HepG2 (cell line): ENCODE results near the gene LDLRAP1. TPM values are rescaled to one million over a fixed set of nuclear protein-coding genes. Genes with fewer than 3 reads are reported as not detected.

Source experiments
- AGO1 ChIP-seq: fragments of 200-400 bp; formaldehyde crosslinking; IDR thresholded peaks from 2 replicates; pipeline ENCODE4 v1.6.1; 2017; ENCODE audit warnings: mild to moderate bottlenecking, low read depth, low read length, moderate library complexity; ENCODE audit not compliant: poor library complexity, severe bottlenecking
- ATF7-NPFF ChIP-seq: sonication (generic); formaldehyde crosslinking; IDR thresholded peaks from 2 replicates; pipeline ENCODE4 v1.8.1; 2023; ENCODE audit warnings: mild to moderate bottlenecking, low read depth, missing genetic modification reagents, moderate library complexity
- HNRNPUL1 ChIP-seq: fragments of 200-400 bp; formaldehyde crosslinking; IDR thresholded peaks from 2 replicates; pipeline ENCODE4 v1.6.1; 2017; ENCODE audit warnings: low read depth, mild to moderate bottlenecking, low read length, moderate library complexity
- HOXA3 ChIP-seq: sonication (generic); formaldehyde crosslinking; IDR thresholded peaks from 2 replicates; pipeline ENCODE4 v1.5.0; 2020; ENCODE audit warnings: missing genetic modification reagents
- LRRFIP1 ChIP-seq: sonication (generic); formaldehyde crosslinking; conservative IDR thresholded peaks from 2 replicates; pipeline ENCODE4 v1.4.0; 2020; ENCODE audit warnings: missing genetic modification reagents
- NCOA2 ChIP-seq: sonication (generic); formaldehyde crosslinking; IDR thresholded peaks from 2 replicates; pipeline ENCODE4 v1.8.0; 2022; ENCODE audit warnings: inconsistent platforms
- PHF21A ChIP-seq: sonication (generic); formaldehyde crosslinking; IDR thresholded peaks from 2 replicates; pipeline ENCODE4 v1.5.0; 2020; ENCODE audit warnings: mild to moderate bottlenecking, missing genetic modification reagents
- RBAK ChIP-seq: sonication (generic); formaldehyde crosslinking; IDR thresholded peaks from 2 replicates; pipeline ENCODE4 v1.5.1; 2020; ENCODE audit warnings: mild to moderate bottlenecking, missing genetic modification reagents
- SKI ChIP-seq: fragments of 450-650 bp; IDR thresholded peaks from one replicate; pipeline ENCODE4 v1.6.1; 2018; ENCODE audit warnings: mild to moderate bottlenecking; ENCODE audit not compliant: partially characterized antibody
- SNRNP70 ChIP-seq: fragments of 200-400 bp; formaldehyde crosslinking; IDR thresholded peaks from 2 replicates; pipeline ENCODE4 v1.6.1; 2017; ENCODE audit warnings: mild to moderate bottlenecking, low read depth, low read length, moderate library complexity
- ZBTB7B ChIP-seq: sonication (generic); formaldehyde crosslinking; IDR thresholded peaks from 2 replicates; pipeline ENCODE4 v1.4.0; 2020; ENCODE audit warnings: missing genetic modification reagents
- ZNF44 ChIP-seq: sonication (generic); formaldehyde crosslinking; IDR thresholded peaks from 2 replicates; pipeline ENCODE4 v1.5.1; 2020; ENCODE audit warnings: mild to moderate bottlenecking, missing genetic modification reagents
- ZNF563 ChIP-seq: sonication (generic); formaldehyde crosslinking; IDR thresholded peaks from 2 replicates; pipeline ENCODE4 v1.8.0; 2022; ENCODE audit warnings: mild to moderate bottlenecking, moderate library complexity, missing genetic modification reagents
- ZNF687 ChIP-seq: sonication (generic); formaldehyde crosslinking; IDR thresholded peaks from 2 replicates; pipeline ENCODE4 v1.5.1; 2020; ENCODE audit warnings: mild to moderate bottlenecking, missing genetic modification reagents, moderate library complexity
- ZNF75D ChIP-seq: sonication (generic); formaldehyde crosslinking; IDR thresholded peaks from 2 replicates; pipeline ENCODE4 v1.8.1; 2023; ENCODE audit warnings: missing genetic modification reagents, mild to moderate bottlenecking, borderline replicate concordance
- polyA plus RNA-seq, 8 experiments: library from polyadenylated mRNA; depleted of rRNA in 3 of 8; stranded (reverse) in 7 of 8; unstranded in 1 of 8; fragments of >200 nt; fragmentation: Illumina TruSeq in 4 of 8; extraction: Trizol in 4 of 8; gene quantifications; 2 replicates each; pipeline versions ENCODE4 v1.2.1 to v1.2.3, GENCODE V29; 2011 to 2016; ENCODE audit warnings: low read depth in 4 of 8, missing spikeins in 1 of 8, mixed read lengths in 1 of 8; ENCODE audit not compliant: insufficient read depth in 1 of 8
- total RNA-seq, 5 experiments: library from RNA; depleted of rRNA; stranded (reverse); fragments of >200 nt; fragmentation: Illumina TruSeq; extraction: Trizol; gene quantifications; 2 replicates each; pipeline ENCODE4 v1.2.3, GENCODE V29; 2016; ENCODE audit warnings: low read depth in 1 of 5
- TF ChIP-seq, protein P1 (sequence below): sonication (generic); formaldehyde crosslinking; IDR thresholded peaks from 2 replicates; pipeline ENCODE4 v1.5.0; 2020; ENCODE audit warnings: mild to moderate bottlenecking, missing genetic modification reagents
- TF ChIP-seq, protein P2 (sequence below): sonication (generic); formaldehyde crosslinking; IDR thresholded peaks from 2 replicates; pipeline ENCODE4 v1.8.0; 2022; ENCODE audit warnings: low read depth, missing genetic modification reagents

The LDLRAP1 gene
- total and polyA plus RNA-seq, 2 of the 13 experiments (the other 11 are each of a cell fraction or from before 2014, with no cell fraction given): 7.2 to 12.1 TPM

- TF ChIP-seq, protein P1, sequence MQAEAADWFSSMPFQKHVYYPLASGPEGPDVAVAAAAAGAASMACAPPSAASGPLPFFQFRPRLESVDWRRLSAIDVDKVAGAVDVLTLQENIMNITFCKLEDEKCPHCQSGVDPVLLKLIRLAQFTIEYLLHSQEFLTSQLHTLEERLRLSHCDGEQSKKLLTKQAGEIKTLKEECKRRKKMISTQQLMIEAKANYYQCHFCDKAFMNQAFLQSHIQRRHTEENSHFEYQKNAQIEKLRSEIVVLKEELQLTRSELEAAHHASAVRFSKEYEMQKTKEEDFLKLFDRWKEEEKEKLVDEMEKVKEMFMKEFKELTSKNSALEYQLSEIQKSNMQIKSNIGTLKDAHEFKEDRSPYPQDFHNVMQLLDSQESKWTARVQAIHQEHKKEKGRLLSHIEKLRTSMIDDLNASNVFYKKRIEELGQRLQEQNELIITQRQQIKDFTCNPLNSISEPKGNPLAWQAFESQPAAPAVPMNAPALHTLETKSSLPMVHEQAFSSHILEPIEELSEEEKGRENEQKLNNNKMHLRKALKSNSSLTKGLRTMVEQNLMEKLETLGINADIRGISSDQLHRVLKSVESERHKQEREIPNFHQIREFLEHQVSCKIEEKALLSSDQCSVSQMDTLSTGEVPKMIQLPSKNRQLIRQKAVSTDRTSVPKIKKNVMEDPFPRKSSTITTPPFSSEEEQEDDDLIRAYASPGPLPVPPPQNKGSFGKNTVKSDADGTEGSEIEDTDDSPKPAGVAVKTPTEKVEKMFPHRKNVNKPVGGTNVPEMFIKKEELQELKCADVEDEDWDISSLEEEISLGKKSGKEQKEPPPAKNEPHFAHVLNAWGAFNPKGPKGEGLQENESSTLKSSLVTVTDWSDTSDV (CRISPR knock-in tag): no peak
- TF ChIP-seq, protein P2, sequence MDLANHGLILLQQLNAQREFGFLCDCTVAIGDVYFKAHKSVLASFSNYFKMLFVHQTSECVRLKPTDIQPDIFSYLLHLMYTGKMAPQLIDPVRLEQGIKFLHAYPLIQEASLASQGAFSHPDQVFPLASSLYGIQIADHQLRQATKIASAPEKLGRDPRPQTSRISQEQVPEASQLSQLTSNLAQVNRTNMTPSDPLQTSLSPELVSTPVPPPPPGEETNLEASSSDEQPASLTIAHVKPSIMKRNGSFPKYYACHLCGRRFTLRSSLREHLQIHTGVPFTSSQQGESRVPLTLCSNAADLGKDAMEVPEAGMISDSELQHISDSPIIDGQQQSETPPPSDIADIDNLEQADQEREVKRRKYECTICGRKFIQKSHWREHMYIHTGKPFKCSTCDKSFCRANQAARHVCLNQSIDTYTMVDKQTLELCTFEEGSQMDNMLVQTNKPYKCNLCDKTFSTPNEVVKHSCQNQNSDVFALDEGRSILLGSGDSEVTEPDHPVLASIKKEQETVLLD (CRISPR knock-in tag): no peak
- no peak for TF ChIP-seq ZNF44 (CRISPR knock-in tag)
- TF ChIP-seq ZBTB7B (CRISPR knock-in tag): no peak
- TF ChIP-seq RBAK (CRISPR knock-in tag): no peak
- TF ChIP-seq HOXA3 (CRISPR knock-in tag): no peak
- TF ChIP-seq NCOA2 (CRISPR knock-in tag): no peak; the same call in 1 of the 2 replicates
- 0 out of 2 replicates have a peak, but pooled peaks have one; percentile 25 for TF ChIP-seq ATF7-NPFF (CRISPR knock-in tag)
- TF ChIP-seq AGO1: no peak
- TF ChIP-seq SNRNP70: no peak
- TF ChIP-seq SKI: peak; percentile 42
- peak; percentile 55; the same call in 1 of the 2 replicates for TF ChIP-seq ZNF563 (CRISPR knock-in tag)
- peak; percentile 49 for TF ChIP-seq ZNF687 (CRISPR knock-in tag)
- no peak for TF ChIP-seq PHF21A (CRISPR knock-in tag)
- no peak for TF ChIP-seq HNRNPUL1
- TF ChIP-seq LRRFIP1 (CRISPR knock-in tag): no peak
- no peak for TF ChIP-seq ZNF75D
These were observed at the start of gene LDLRAP1 (continued) for GRCh38 chr1:25543425-25544242.
